NCI-H128 (cell line): ENCODE measurements around the gene EVC.
A peak's percentile ranks its signal among the peaks of the same experiment; 100 is the strongest.

Experiments
- DNase-seq: peaks from one replicate; lab custom pipeline; 2025; ENCODE audit not compliant: unreplicated experiment; lab: John Stamatoyannopoulos, UW

Gene EVC

DNA sequence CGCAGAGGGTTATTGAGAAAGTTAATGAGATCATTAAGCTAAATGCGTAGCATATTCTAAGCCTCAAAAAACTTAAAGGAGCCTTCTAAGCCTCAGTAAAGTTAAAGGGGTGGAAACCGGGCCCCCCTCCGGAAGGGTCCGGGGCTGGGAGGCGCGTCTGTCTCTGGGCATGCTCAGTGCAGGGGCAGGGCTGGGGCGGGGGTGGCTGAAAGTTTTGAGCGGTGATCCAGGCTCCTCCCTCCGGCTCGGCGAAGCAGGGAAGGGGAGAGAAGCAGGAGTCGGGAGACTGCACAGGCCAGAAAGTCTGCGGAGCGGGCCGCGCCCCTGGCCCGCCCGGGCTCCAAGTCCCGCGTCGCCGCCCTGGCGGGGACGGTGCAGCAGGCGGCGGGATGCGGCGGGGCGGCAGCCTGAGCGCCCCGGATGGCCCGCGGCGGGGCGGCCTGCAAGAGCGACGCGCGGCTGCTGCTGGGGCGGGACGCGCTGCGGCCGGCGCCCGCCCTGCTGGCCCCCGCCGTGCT lies at the start of gene EVC:
Gene EVC, plus strand, starts transcription at position 241 of the 518 bp plus-strand sequence. Its CDS starts 180 bp downstream, at position 421.
- peak; percentile 9 for DNase-seq

DNA sequence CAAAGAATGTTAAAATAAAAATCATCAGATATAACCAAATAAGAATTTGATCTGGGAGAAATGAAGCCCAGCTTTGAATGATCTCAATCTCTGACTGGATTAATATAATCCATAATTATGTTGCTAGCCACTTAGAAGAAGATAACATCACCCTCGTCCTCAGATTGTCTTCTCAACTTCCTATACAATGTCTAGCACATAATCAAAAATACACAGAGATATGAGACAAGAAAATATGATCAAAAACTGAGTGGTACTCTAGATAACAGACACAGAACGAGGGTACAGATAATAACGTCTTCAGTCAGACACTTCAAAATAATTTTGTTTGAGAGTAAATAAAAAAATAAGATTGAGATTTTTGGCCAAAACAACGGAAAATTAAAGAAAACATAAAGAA lies 49.8 kb upstream of the EVC start:
- DNase-seq: no peak

DNA sequence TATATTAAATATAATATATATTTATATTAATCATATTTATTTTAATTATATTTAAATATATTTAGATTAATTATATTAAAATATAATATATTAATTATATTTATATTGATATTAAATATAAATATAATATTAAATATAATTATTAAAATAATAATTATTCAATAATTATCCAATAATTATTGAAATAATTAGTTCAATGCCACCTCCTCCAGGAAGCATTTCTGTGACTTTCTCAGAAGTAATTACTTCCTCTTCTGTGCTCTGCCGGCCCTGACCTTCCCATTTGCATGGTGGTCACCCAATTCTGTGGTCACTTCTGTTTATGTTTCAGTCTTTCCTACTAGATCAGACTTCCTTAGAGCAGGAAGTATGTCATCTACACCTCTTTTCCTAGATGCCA lies 48.4 kb upstream of the EVC start:
- no peak for DNase-seq

DNA sequence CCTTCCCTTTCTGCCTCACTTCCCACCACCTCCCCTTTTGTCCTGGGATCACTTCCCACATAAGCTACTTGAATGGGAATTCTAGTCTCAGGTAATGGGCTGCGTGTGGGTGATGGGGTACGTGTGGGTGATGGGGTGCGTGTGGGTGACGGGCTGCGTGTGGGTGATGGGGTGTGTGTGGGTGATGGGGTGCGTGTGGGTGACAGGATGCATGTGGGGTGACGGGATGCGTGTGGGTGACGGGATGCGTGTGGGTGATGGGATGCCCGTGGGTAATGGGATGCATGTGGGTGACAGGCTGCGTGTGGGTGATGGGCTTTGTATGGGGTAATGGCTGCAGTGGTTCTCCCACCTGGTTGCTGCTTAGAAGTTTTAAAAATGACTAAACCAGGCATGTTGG lies 46.2 kb upstream of the EVC start:
- DNase-seq: no peak

DNA sequence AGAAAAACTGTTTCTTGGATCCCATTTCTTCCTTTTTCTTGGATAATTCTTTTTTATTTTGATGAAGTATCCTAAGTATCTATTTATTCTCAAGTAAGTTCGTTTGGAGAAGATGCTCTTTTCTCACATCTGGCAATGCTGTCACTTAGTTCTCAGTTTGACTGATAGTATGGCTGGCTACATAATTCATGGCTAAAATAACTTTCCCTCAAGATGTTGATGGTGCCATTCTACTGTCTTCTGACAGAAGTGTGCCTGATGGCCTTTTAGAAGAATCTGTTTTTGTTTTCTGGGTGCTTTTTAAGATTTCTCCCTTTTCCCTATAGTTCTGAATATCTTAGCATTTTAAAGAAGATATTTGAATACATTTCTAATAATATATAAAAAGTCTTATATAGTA lies 44.3 kb upstream of the EVC start:
- no peak for DNase-seq

DNA sequence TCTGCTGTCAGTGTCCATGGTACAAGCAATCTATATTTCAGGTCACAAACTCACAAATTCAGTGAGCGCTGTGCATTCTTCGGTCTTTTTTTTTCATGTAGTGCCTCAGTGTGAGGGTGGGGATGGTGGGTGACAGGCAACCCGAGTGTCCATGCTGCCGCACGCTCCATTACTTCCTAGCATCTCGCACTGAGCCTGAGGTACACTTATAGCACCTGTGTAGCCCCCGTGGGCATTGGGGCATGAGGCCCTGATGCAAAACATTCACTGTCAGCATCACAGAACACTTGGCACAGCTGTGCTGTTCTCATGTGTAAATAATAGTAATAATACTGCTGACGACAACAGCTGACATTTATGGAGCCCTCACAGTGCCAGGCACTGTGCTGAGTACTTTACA lies 34.2 kb upstream of the EVC start:
- DNase-seq: no peak

DNA sequence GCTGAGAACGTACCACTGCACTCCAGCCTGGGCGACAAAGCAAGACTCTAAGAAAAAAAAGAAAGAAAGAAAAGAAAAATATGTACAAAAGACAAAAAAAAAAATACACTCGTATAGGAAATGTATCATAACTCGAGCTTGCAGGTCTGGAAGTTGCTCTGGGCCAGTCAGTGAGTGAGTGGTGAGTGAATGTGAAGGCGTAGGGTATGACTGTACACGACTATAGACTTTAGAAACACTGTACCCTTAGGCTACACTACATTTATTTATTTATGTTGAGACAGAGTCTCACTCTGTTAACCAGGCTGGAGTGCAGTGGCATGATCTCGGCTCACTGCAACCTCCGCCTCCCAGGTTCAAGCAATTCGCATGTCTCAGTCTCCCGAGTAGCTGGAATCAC lies 32.0 kb upstream of the EVC start:
- DNase-seq: no peak

DNA sequence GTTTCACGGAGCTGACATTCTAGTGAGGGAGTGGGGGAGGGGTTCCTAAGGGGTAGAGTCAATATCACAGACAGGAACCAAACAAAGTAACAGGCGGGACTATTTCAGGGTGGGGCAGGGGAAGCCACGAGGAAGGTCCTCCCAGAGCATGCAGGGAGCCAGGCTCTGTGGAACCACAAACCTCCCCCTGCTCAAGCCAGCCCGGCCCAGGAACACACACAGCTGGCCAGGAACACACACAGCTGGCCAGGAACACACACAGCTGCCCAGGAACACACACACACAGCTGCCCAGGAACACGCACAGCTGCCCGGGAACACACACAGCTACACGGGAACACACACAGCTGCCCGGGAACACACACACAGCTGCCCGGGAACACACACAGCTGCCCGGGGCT lies 27.4 kb upstream of the EVC start:
- DNase-seq: no peak

DNA sequence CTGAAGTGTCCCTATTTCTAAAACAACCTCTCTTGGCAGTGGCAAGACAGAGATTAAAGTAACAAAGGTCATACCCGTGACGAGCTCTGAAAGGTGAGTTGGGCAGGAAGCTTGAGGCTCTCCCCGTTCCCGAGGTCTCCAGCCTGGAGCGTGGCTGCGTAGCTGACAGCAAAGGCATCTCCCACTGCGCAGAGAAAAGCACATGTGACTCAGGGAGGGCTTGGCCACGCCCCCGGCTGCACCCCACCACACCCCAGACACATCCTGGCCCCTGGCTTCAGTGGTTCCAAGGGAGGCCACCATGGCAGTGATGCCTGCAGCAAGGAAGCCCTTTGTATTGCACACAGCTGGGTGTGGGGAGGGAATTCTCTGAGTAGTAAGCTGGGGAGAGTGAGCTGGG lies 25.7 kb upstream of the EVC start:
- DNase-seq: no peak

DNA sequence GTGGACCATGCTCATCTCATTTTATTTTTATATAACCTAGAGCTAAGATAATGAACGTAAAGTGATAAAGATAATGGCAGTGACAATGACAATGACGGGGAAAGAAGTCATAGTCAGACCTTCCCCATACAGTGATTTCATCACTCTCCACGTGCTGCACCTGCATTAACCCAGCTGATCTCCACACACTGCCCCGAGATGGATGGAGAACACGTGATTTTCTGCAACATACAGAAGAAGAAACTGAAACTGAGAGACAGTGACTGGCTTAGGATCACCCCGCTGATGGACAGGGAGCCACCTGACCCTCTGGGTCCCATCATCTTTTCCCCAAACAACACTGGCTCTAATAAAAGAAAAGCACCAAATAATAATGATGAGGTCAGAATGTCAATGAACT lies 24.7 kb upstream of the EVC start:
- DNase-seq: no peak

DNA sequence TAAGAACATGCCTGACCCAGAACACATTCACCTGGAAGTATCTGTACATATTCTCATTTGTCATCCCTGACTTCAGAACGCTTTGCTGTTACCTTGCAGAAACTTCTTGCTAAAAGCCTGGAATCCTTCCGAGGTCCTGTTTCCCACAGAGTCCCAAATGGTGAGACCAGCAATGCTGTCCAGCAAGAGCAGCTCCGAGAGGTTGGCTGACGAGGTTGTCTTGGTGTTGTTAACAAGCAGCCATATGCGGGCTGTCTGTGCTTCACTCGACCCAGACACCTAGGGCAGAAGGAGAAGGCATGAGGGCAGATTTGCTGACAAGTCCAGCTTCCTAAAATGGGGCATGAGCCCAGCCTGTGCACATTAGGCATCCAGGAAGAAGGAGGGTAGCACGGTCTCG lies 21.9 kb upstream of the EVC start:
- DNase-seq: no peak

DNA sequence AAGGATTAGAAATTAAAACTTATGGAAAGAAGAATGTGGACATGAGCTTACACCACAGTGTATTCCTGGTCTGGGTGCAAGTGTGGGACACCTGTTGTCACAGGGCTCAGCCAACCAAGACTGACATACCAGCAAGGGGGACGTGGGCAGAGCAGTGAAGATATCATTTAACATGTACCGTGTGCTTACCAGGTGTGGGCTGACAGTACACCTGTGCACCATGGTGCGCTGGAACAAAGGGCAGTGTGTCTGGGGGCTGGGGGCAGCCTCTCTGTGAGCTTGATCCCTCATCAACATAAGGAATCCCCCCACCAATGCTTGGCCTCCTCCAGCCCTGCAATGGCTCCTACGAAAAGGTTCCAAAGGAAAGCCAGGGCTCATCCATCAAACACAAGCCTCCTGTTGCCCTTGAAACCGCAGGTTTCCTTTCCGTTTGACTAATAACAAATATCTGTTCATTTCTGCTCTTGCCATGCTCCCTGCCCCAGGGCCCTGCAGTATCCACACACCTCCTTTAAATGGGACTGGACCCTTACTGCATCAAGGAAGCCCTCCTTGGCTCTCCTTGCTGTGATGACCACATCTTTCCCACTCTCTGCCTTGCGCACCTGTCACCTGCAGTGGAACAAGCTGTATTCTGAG lies 19.4 kb upstream of the EVC start:
- DNase-seq: no peak

DNA sequence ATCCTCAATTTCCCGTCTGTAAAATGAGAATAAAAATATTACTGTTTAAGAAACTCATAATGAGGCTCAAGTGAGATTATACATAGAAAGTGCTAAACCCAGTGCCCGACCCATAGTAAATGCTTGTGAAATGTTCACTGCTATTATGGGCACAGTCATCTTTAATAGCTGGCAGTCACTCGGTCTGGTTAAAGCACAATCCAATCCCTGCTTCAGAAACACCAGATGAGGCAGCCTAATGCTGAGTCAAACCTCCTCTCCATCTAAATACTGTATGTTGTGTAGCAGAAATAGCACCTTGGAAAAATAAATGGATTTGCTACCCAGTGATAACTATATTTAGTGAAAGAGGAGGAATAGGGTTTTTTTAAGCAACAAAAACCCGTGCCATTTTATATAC lies 17.1 kb upstream of the EVC start:
- no peak for DNase-seq

DNA sequence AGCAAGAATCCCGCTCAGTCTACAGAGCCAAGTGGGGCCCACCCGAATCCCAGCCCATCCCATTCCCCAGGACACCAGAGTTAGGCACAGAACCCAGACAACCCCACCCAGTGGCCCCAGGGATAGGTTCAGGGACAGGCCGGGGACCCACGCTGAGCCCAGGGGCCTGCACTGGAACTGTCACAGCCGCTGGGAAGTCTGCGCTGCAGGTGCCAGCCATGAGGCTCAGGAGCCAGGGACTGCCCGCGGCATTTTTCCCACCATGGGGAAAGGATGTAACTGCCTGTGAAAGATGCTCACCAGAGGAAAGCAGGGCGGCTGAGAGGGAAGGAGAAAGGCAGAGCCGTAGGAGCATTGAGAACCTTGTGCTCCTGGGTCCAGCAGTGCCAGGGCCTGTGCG lies 14.7 kb upstream of the EVC start:
- DNase-seq: no peak

DNA sequence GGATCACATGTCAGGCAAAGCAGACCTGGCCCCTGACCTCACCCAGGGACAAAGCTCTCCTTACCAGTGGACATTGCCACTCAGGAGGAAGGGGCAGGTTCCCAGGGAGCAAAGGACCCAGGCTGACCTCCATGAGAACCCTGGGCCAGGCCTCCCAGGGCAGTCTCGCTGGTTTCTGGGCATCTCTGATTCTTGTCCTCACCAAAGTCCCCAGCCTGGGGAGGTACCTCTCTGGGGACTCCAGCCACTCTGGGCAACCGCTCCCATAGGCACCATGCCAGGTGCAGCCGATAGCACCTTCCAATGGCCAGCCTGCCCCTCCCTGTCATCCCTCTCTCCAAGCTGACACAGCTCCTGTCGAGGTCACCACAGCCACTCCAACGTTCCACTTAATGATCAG lies 10.5 kb upstream of the EVC start:
- no peak for DNase-seq

DNA sequence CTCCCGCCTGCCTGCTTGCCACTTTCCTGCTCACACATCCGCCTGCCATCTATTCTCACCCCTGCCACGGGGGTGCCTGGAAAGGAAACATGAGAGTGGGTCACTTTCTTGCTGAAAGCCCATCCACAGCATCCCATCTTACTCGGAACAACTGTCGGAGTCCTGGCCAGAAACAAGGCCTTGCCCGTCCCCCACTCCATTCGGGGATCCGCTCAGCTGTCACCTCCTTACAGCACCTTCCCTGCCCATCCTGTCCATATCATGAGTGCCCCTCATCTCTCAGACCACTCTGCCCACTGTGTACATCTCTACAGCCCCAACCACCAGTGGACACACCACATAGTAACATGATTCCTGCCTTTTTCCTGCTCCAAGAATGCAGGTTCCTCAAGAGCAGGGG lies 9.0 kb upstream of the EVC start:
- DNase-seq: no peak

DNA sequence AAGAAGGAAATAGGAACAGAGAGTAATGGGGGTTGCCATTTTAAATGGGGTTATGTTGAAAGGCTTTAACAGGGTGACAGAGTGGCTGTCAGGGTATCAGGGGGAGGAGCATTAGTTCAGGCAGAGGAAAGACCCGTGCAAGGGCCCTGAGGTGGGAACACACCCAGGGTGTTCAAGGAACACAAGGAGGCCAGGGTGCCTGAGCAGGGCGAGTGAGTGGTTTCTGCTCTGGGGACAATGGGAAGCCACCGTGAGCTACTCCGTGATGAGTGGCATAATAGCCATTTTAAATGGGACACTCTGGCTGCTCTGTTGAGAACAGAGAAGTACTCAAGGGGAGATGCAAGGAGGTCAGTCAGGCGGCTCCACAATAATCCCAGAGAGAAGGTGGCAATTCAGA lies 7.2 kb upstream of the EVC start:
- DNase-seq: no peak

DNA sequence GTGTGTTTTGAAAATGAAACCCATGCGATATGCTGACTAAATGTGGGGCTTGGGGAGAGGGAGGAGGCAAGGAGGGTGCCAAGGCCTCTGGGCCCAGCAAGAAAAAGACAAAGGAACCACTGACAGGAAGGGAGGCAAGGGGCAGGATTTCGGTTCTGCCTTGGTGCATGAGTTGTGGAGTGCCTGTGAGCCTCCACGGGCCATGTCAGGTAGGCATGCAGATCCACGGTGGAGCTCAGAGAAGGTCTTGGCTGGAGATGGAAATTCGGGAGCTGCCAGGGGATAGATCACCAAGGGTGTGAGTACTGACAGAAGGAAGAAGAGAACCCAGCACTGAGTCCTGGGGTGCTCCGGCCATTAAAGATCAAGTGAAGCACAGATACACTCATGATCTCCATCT lies 6.7 kb upstream of the EVC start:
- DNase-seq: no peak

DNA sequence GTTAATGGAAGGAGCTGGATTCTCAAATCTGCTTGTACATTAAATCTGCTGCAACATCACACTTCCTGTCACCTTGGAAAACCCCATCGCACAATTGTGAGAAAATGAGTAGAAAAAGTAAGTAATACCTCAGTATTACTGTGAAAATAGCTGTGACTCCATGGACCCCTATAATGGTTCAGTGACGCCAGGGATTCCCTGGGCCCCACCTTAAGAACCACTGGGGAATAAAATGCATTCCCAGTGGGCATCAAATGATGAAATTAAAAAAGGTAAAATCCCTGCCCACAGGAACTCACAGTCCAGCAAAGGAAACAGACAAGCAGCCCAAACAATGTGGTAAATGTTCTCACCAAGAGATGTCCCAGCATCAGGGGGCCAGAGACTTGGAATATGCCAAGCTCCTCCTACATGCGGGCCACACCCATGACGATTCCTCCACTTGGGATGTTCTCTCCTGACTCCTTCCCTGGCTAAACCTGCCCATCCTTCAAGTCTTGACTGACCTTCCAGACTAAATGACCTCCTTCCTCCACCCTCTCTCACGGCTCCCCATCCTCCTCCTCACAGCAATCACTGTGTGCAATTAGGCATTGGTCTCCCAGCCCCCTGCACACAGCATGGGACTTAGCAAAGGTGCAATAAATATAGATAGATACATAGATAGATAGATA lies 5.2 kb upstream of the EVC start:
- DNase-seq: no peak

DNA sequence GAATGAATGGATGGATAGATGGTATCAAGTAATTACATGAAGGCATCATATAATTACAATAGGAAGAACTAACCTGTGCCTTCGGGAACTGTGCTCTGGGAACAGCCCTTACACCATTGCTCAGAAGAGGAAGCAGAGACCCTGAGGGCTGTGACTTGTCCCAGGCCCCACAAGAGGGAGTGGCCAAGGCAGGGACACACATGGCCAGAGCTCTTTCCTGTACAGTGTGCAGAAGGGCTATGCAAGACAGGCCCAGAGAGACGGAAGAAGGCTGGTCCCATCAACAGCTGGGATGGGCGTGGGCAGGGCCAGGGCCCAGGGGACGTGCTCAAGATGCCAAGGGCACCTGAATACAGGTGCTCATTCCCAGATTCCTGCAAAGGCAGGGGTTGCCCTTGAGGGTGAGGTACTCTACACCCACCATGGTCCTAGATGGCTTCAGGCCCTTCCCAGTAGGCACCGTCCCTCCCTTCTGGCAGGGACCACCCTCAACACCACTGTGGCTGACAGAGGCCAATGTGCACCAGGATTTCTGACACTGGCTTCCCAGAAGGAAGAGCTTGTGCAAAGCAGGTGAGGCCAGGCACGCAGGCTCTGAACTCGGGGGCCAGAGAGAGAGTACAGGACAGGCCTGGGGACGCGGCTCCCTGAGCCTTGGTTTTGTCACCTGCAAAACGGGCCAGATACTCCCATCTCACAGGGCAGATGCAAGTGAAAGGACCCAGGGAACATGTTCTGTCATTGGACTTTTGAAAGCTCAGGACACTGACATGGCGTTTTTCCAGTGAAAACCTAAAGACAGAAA lies 4.3 kb upstream of the EVC start:
- DNase-seq: no peak

DNA sequence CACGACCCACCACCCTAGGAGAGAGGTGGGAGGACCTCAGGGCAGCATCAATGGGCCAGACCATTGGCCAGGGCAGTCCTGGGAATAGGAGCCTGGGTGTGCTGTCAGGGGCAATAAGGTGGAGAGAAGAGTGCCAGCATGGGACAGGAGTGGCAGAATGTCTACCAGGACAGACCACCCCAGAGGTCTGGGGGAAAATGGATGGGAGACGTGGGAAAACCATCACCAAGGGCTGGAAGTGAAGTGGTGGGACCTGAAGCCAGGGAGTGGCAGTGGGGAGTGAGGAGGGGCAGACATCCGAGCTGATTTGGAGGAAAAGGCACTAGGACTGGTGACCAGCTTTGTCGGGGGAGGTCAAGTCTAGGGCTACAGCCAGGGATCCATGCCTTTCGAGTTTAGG lies 3.6 kb upstream of the EVC start:
- DNase-seq: no peak

DNA sequence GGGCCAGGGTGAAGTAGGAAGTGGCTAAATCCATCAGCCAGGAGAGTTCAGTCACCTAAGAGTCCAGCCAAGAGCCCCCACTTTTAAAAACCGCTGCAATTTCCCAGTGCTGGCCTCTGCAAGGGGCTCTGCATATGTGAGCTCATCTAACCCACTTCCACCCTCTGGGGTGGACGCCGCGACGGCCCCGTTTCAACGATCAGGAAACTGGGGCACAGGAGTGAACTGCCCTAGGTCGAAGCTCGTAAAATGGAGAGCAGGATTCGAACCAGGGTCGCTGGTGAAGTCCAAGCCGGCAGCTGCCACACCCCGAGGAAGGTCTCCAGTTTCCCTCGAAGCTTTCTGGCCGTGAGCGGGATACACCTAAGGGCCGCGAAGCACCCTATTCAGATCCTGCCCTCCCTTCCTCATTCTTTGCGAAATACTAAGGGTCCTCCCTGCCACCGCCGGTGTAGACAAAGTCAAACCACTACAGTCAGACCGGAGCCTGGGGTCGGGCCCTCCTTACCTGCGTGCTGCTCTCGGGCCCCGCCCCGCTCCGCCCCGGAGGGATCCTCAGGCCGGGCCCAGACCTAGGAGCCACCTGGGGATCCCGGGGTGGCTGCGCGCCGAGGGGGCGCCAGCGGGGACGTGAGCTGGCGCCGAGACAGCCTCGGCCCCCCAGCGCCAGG lies 3.1 kb upstream of the EVC start:
- no peak for DNase-seq
